Mononuclear cell (primary cell): ENCODE results near the gene SPATC1L. TPM values are rescaled to one million over a fixed set of nuclear protein-coding genes. Genes with fewer than 3 reads are reported as not detected.

Source experiments
- H3K27me3 ChIP-seq: 2 replicates; pipeline ENCODE4 v1.6.0; 2011; ENCODE audit warnings: low read length, control low read depth; ENCODE audit not compliant: insufficient read depth
- H3K4me1 ChIP-seq: 2 replicates; pipeline ENCODE4 v1.5.1; 2011; ENCODE audit warnings: mild to moderate bottlenecking, low read length, control low read depth; ENCODE audit not compliant: insufficient read depth
- H3K4me3 ChIP-seq: 2 replicates; pipeline ENCODE4 v1.5.1; 2011; ENCODE audit warnings: mild to moderate bottlenecking, low read length, moderate library complexity
- H3K9me3 ChIP-seq: 2 replicates; pipeline ENCODE4 v1.5.1; 2011; ENCODE audit warnings: low read depth, mild to moderate bottlenecking, control low read depth, low read length
- total RNA-seq: library from RNA; depleted of rRNA; stranded (reverse); fragments of >200 nt; gene quantifications from one replicate; pipeline ENCODE4 v1.2.3, GENCODE V29; 2012

SPATC1L gene
- total RNA-seq, 1 donor: 1.7 TPM

DNA sequence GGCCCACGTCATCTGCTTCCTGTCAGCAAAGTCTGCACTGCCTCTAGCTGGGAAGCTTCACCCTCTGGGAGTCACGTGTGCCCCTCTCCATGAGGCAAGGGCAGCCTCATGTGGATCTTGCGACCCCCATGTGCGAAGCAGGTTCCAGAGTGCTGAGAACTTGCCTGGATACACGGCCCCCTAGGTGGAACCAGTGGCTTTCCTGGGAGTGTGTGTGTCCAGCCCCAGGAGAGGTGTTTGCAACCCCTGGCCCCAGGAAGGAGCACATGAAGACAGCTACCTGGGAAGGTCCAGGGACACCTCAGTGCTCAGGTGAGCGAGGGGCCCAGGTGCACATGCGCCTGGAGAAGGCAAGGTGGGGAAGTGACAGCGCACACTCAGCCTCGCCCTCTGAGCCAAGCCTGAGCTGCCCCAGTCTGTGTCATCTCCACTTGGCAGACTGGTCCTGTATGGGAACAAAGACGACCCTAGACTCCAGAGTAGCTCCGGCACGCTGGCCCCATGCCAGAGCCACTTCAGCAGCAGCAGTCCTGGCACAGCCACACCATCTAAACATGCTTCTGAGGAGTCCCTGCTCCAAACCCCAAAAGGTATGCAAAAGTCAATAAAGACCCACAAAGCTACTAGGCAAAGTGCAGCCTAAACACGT is 35.5 kb upstream of the SPATC1L start:
- no peak overlapping the region for H3K4me3 ChIP-seq
- H3K27me3 ChIP-seq: no peaks in the 10 kb centered on the region
- no peaks in the 10 kb centered on the region for H3K4me1 ChIP-seq
- H3K9me3 ChIP-seq: no peaks in the 10 kb centered on the region

DNA sequence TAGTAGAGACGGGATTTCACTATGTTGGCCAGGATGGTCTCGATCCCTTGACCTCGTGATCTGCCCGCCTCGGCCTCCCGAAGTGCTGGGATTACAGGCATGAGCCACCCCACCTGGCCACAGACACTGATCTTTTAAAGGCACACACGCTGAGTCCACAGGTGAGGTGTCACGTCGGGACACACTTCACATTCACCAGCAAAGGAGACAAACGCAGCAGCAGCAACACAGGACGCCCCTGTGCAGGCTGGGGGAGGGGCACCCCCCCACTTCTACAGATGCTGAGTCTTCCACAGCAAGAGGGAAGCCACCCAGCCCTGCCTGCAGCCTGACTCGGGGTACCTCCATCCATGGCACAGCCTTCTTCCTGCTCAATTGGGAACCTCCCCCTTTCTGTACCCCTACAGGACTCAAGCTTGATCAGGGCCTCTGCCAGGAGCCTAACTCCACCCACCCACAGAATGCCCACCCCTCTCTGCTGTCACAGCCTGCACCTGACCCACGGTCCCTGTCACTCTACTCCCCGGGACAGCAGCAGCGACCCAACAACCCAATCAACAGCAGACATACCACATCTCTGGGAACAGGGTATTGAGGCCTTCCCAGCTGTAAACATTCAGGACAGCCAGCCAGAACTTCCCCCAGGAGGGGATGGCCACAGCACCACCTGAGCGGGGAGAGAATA is 34.8 kb upstream of the SPATC1L start:
- Histone ChIP-seq H3K27me3 (no peaks in the 10 kb centered on the region), H3K9me3 (no peaks in the 10 kb centered on the region), H3K4me1 (no peaks in the 10 kb centered on the region), H3K4me3 (no peak overlapping the region)

DNA sequence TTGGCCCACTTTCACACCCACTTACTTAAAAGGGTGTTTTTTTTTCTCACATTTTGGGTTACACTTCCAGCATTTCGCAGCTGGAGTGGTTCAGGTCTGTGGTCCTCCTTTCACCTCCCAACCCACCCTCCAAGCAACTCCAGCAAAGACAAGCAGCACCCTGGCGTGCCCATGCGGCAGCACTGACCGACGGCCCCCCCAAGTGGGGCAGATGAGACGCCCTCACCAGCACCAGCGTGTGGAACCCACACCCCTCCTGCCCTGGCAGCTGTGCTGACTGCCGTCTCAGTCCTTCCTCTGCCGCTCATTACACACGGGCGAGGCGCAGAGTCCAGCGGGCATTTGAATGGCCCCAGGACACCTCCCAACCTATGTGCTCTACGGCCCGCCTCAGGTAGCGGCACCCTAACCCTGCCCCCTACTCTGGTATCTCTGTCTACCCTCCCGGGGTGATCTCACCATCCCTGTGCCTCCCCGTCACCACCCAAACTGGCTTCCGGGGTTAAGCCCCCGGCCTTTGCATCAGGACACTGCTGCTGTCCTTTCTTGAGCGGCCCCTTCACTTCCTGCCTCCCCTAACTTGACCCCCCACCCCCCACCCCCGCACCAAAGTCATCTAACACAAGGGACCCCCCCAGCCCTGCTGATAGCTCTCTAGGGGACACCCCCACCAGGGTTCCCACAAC is 33.4 kb upstream of the SPATC1L start:
- H3K4me1 ChIP-seq: no peaks in the 10 kb centered on the region
- no peaks in the 10 kb centered on the region for H3K27me3 ChIP-seq
- H3K4me3 ChIP-seq: no peak overlapping the region
- H3K9me3 ChIP-seq: no peaks in the 10 kb centered on the region

DNA sequence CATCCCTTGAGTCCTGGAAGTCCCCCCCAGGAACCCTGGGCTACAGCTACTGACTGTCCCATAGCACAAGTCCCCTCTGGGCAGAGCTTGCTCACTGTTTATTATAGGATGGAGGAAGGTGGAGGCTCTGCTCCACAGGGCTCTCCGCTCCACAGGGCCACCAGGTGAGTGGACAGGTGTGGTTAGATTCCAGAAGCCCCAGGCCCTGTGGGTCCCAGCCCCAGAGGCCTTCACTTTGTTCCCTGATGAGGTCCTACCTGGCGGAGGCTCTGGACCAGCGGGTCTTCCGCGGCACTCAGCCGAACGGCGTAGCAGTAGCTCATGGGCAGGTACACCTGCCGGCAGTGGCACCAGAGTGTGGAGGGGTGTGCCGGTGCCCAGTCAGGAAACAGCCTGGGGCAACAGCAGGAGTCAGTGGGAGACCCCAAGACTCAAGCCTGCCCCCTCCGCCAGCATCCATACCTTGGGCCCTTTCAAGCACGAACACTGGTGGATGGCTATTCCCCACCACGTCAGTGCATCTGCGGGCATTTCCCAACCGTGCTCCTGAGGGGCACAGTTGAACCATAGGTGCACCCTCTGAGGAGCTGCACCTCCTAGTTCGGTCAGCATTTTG is 32.0 kb upstream of the SPATC1L start:
- no peak overlapping the region for H3K4me3 ChIP-seq
- no peaks in the 10 kb centered on the region for H3K4me1 ChIP-seq
- no peaks in the 10 kb centered on the region for H3K27me3 ChIP-seq
- H3K9me3 ChIP-seq: no peaks in the 10 kb centered on the region

DNA sequence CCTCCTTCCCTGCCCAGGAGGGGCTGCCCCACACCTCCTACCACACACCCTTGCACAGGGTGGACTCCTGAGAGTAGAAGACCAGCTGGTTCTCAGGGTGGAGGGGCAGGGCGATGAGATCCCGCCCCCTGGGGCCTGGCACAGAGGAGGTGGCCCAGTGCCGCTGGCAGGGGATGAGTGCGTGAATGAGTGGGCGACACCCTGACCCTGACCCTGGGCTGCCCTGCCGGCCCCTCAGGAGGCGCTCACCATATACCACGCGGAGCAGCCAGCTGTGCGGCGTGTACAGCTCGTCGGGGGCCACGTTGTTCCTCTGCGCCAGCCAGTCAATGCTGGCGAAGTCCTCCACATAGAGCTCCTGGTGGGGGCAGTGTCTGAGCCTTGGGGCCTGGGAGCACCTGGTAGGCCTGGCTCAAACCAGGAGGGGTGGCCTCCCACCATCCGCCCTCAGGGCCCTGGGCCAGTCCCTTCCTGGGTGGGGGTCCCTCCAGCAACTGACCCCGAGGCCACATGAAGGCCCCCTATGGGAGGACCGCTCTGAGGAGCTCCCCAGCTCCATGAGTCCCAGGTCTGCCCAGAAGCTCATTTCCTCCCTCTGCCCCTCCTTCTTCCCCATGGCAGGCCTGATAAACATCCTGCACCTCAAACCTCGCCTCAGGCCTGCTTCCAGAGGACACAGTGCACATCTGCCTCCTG is 31.3 kb upstream of the SPATC1L start:
- no peaks in the 10 kb centered on the region for H3K4me1 ChIP-seq
- no peak overlapping the region for H3K4me3 ChIP-seq
- H3K9me3 ChIP-seq: no peaks in the 10 kb centered on the region
- no peaks in the 10 kb centered on the region for H3K27me3 ChIP-seq

DNA sequence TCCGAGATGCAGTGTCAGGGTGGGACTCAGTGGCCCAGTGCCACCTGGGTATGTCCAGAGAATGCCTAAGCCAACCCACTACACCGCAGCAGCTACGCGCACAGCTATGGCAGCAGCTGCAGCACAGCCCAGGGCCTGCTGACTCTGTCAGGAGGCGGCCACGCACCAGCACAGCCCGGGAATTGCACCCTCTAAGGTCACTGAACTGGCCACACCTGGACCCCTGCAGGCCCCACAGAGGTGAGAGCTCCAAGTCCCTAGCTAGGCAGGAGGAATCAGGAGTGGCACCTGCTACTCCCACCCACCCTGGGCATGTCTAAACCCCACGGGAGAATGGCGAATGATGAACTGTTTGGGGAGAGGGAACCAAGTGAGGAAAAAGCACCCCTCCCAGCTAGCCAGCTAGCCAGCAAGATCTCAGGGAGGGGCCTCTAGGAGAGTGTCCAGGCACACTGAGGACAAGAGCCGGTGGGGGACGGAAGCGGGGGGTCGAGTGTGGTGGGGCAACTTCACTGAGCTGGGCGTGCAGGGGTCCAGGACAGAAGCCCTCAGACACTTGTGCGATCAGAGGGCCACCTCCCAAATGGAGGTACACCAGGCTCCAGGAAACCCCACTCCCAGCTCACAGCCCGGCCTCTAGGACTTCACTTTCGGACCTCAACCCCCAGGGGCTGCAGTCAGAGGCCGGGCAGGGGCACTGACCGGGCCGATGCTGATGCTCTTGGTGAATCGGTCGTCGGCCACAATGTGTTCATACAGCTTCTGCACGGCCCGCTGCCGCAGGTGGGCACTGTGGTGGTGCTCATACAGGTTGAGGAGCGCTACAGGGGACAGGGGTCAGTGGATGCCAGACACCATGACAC is 30.4 kb upstream of the SPATC1L start:
- Histone ChIP-seq H3K27me3 (no peaks in the 10 kb centered on the region), H3K9me3 (no peaks in the 10 kb centered on the region), H3K4me1 (no peaks in the 10 kb centered on the region), H3K4me3 (no peak overlapping the region)

DNA sequence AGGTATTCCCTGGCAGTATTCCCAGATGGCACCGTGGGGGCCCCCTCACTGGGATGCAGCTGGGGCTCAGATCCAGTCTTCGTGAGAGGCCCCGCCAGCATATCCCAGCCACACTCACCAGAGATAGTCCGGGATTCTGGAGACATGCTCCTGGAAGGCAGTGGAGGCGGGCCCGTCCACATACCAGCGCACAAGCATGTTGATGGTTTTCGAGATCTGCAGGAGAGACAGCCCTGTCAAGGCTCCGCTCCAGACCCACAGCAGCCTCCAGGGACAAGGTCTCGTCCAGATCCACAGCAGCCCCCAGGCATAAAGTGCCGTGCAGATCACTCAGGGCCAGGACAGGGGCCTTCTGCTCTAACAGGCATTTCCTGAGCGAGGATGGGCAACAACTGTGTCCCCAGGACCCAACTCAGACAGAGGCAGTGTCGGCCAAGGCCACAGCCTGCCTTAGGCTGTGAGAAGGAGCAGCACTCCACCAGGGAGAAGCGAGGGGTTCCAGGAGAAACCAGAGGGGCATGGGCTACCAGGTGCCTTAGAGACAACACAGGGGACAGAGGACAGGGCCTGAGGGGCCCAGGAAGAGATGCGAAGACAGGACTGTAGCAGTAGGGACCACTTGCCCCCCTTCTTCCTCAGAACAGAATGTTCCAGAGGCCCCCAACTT is 29.5 kb upstream of the SPATC1L start:
- no peaks in the 10 kb centered on the region for H3K27me3 ChIP-seq
- H3K4me3 ChIP-seq: no peak overlapping the region
- H3K9me3 ChIP-seq: no peaks in the 10 kb centered on the region
- no peaks in the 10 kb centered on the region for H3K4me1 ChIP-seq

DNA sequence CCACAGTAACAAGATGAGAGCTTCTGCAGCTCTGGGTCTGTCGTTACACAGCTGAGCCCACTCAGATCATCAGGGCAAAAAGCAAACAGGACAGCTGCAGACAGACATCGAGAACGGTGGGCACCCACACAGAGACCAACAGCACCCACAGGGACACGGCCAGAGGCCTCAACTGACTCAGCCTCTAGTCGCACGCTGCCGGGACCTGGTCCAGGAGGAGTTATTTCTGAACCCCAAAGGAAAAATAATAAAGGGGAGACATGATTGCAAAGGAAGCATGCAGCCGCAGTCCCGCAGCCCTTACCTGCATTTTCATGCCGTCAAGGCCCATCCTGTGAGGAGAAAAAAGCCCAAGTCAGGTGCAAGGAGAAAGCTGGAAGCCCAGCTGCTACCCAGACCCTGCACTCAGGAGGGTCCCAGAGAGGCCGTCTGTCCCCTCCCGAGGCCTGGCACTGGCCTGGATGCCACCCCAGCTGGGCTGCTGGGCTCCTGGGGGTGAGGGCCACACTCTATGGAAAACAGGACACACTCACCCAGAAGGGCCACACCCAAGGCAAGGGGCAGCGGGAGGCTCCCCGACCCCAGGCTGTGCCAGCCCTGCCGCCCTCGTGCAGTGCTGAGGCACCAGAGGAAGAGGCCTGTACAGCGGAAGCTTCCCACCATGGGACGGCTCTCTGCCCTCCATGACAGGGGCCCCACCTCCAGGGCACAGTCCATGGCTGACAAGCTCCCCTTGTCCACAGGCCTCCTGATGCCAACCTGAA is 28.6 kb upstream of the SPATC1L start:
- Histone ChIP-seq H3K27me3 (no peaks in the 10 kb centered on the region), H3K4me1 (no peaks in the 10 kb centered on the region), H3K4me3 (no peak overlapping the region)

DNA sequence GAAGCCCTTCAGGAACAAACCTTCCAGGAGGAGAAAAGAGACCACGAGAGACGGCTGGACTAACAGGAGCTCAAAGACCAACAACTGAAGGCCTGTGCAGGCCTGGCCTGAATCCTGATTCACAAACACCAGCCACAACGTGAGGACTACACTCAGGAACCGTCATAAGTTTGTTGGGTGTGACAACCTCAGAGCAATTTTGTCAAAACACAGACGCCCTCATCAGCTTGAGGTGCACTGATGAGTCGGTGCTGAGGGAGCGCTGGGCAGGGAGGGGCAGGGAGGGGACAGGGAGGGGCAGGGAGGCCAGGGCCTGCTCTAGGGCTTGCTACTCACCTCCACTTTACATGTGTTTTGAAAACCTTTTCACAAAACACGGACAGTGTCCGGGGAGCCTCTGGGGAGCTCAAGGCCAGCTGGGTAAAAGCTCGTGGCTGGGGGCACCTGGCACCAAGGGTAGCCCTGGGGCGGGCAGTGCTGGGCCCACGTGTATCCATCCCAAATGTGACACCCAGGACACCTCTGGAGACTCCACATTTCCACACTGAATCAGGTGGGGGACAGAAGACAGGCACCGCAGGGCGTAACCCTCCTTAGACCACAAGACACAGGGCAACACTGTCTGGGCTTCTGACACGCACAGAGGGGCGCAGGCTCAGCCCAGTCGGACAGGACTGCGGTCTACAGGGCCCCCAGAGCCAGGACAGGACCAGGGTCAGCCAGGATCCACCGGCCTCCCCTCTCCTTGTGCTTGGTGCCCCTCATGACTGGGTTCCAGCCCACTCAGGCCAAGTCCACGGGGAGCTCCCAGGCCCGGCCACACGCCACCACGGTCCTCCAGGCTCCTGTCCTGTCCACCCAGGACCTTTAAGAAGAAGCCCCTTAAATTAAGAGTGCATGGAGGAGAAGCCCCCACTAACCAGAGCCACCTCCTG is 27.8 kb upstream of the SPATC1L start:
- Histone ChIP-seq H3K27me3 (no peaks in the 10 kb centered on the region), H3K9me3 (no peaks in the 10 kb centered on the region), H3K4me1 (no peaks in the 10 kb centered on the region), H3K4me3 (no peak overlapping the region)

More for the DNA sequence above, 28.6 kb upstream of the SPATC1L start:
- no peaks in the 10 kb centered on the region for H3K9me3 ChIP-seq

DNA sequence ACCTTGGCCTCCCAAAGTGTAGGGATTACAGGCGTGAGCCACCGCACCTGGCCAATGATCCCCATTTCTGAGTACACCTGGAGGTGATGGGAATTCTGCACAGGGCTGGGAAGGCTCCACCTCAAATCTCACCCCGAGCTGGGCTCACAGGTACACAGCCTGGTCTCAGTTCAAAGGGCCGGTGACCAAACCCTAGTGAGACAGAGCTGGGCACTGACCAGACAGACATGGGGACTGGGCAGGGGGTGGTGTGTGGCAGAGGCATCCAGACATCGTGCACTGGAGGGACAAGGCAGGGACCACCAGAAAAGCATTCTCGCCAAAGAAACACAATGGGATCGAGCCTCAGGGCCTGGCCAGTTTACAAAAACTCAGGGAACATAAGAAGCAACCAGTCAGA is 27.1 kb upstream of the SPATC1L start:
- H3K9me3 ChIP-seq: no peaks in the 10 kb centered on the region

DNA sequence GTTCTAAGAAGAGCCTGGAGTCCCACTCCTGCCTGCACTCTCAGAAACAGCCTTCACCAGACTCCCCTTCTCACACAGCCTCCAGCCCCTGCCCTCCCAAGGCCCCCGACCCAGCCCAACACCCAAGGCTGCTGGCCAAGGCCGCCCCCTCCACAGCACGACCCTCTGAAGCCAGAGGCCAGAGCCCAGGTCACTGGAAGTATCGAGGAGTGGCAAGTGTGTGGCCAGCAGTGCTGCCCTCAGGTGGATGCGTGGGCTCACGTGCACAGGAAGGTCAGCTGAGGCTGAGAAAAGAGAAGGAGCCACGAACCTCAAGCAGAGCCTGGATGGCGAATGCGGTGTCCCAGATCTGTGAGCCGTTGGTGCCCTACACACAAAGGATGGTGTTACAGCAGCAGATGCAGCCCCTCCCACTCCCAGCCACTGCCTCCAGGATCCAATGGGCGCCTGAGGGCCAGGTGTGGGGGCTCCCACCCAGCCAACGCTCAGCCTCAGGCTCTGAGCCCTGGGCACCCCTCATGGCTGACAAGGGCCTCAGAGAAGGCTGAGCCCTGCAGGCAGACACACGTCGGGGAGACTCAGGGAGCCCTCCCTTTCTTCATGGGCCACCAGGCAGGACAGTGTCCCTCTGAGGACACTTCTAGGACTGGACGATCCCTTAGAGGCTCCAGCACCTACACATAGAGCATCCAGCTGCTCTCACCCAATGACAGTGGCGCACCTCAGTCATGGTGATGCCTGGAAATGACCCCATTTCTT is 26.3 kb upstream of the SPATC1L start:
- no peaks in the 10 kb centered on the region for H3K9me3 ChIP-seq
- no peaks in the 10 kb centered on the region for H3K4me1 ChIP-seq
- H3K4me3 ChIP-seq: no peak overlapping the region
- H3K27me3 ChIP-seq: no peaks in the 10 kb centered on the region

More for the DNA sequence above, 27.1 kb upstream of the SPATC1L start:
- Histone ChIP-seq H3K4me3 (no peak overlapping the region), H3K4me1 (no peaks in the 10 kb centered on the region), H3K27me3 (no peaks in the 10 kb centered on the region)
